ENCODE data around the gene ELMOD3. TPM values are rescaled to one million over a fixed set of nuclear protein-coding genes. Genes with fewer than 3 reads are reported as not detected.

Gene ELMOD3
- total and polyA plus RNA-seq, 9 of the 15 experiments (the other 6 are each of a cell fraction or from before 2014, with no cell fraction given) = 2.7 to 18.7 (median 11.6) TPM

DNA sequence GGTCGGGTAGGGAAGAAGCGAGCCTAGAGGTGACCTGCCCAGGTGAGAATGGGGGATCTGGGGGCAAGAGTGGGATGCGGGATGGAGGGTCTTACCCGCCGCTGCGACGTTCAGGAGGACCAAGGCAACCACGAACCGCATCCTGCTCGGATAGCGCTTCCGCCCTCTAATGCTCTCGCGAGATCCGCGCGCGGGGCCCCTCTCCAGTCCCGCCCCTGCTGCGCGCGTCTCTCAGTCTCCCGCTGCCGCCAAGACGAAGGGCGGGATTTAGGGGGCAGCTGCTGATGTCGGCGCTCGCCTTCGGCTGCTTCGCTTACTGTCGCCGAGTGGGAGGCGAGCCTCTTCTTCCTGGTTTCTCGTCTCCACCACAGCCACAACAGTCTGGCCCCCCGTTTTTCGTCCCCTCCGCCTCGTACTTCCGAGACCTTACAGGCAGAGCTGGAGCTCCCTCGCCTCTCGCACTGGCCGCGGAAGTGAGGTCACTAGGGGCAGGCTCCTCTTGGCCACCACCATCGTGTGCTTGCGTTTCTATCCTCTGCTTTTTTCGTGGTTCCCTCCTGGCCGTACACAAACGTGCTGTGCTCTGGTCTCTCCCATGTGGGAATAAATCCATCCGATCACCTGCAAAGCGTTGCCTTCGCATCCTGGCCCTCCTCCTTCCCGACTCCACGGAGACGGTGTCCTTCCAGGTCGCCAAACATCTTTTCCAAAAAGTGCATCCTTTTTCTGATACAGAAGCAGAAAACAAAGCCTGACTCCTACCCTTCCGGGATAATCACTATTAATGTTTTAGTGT, 26.5 kb upstream of the ELMOD3 start, which contains the start of gene TGOLN2 (continued):
- TF ChIP-seq, protein P1, sequence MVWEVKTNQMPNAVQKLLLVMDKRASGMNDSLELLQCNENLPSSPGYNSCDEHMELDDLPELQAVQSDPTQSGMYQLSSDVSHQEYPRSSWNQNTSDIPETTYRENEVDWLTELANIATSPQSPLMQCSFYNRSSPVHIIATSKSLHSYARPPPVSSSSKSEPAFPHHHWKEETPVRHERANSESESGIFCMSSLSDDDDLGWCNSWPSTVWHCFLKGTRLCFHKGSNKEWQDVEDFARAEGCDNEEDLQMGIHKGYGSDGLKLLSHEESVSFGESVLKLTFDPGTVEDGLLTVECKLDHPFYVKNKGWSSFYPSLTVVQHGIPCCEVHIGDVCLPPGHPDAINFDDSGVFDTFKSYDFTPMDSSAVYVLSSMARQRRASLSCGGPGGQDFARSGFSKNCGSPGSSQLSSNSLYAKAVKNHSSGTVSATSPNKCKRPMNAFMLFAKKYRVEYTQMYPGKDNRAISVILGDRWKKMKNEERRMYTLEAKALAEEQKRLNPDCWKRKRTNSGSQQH (CRISPR knock-in tag; IDR thresholded peaks at IDR 0.05) = no peak
- TF ChIP-seq RBM25 (IDR thresholded peaks at IDR 0.05; ENCODE audit: low read depth, low read length, severe bottlenecking) (peak; percentile 51), MAFG (tag; conservative IDR thresholded peaks at IDR 0.05) (no peak), ZNF274 (IDR thresholded peaks at IDR 0.05; ENCODE audit: borderline replicate concordance, low read depth, low read length) (no peak), STAT5A (IDR thresholded peaks at IDR 0.05; ENCODE audit: borderline replicate concordance, low read length) (no peak; the same call in 1 of the 2 replicates), ESRRA (IDR thresholded peaks at IDR 0.05; ENCODE audit: borderline replicate concordance, low read depth) (peak; percentile 56; the same call in 1 of the 2 replicates), MEF2A (IDR thresholded peaks at IDR 0.05; ENCODE audit: control insufficient read depth, low read depth, low read length) (no peak), SRSF1 (IDR thresholded peaks at IDR 0.05; ENCODE audit: low read depth, low read length) (no peak), BRD4 (IDR thresholded peaks at IDR 0.05) (no peak), KHSRP (IDR thresholded peaks at IDR 0.05) (no peak), EZH2 (IDR thresholded peaks at IDR 0.05; ENCODE audit: borderline replicate concordance, low read depth, low read length) (no peak), SMAD1 (IDR thresholded peaks at IDR 0.05; ENCODE audit: low read depth, low read length, partially characterized antibody) (no peak), KDM1A (IDR thresholded peaks at IDR 0.05) (no peak), ESRRB (CRISPR knock-in tag; IDR thresholded peaks at IDR 0.05; ENCODE audit: borderline replicate concordance) (no peak), RBM39 (optimal IDR thresholded peaks at IDR 0.05; ENCODE audit: low read depth, low read length) (no peak), ATF7 (IDR thresholded peaks at IDR 0.05) (peak; percentile 92), TCF3 (CRISPR knock-in tag; IDR thresholded peaks at IDR 0.05) (no peak), TSC22D4 (tag; IDR thresholded peaks at IDR 0.05) (no peak), SAFB2 (IDR thresholded peaks at IDR 0.05; ENCODE audit: borderline replicate concordance, low read depth, low read length, severe bottlenecking) (no peak), ETV6 (IDR thresholded peaks at IDR 0.05; ENCODE audit: borderline replicate concordance in 1 of 2, low read depth in 2 of 2, low read length in 1 of 2) (no peak; a peak in 1 of 4 replicates), ETV6 (CRISPR knock-in tag; IDR thresholded peaks at IDR 0.05; ENCODE audit: borderline replicate concordance) (no peak)
- TF ChIP-seq, protein P2, sequence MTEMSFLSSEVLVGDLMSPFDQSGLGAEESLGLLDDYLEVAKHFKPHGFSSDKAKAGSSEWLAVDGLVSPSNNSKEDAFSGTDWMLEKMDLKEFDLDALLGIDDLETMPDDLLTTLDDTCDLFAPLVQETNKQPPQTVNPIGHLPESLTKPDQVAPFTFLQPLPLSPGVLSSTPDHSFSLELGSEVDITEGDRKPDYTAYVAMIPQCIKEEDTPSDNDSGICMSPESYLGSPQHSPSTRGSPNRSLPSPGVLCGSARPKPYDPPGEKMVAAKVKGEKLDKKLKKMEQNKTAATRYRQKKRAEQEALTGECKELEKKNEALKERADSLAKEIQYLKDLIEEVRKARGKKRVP (CRISPR knock-in tag; IDR thresholded peaks at IDR 0.05) = no peak; the same call in 1 of the 2 replicates
- TF ChIP-seq, protein P3, sequence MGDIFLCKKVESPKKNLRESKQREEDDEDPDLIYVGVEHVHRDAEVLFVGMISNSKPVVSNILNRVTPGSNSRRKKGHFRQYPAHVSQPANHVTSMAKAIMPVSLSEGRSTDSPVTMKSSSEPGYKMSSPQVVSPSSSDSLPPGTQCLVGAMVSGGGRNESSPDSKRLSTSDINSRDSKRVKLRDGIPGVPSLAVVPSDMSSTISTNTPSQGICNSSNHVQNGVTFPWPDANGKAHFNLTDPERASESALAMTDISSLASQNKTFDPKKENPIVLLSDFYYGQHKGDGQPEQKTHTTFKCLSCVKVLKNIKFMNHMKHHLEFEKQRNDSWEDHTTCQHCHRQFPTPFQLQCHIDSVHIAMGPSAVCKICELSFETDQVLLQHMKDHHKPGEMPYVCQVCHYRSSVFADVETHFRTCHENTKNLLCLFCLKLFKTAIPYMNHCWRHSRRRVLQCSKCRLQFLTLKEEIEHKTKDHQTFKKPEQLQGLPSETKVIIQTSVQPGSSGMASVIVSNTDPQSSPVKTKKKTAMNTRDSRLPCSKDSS (IDR thresholded peaks at IDR 0.05; ENCODE audit: low read depth, partially characterized antibody) = no peak
- TF ChIP-seq, protein P4, sequence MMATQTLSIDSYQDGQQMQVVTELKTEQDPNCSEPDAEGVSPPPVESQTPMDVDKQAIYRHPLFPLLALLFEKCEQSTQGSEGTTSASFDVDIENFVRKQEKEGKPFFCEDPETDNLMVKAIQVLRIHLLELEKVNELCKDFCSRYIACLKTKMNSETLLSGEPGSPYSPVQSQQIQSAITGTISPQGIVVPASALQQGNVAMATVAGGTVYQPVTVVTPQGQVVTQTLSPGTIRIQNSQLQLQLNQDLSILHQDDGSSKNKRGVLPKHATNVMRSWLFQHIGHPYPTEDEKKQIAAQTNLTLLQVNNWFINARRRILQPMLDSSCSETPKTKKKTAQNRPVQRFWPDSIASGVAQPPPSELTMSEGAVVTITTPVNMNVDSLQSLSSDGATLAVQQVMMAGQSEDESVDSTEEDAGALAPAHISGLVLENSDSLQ (IDR thresholded peaks at IDR 0.05) = peak; percentile 38; the same call in 1 of the 2 replicates

Data from K562 (cell line).